Stimulated activated CD4-positive, alpha-beta T cell treated with anti-CD3 and anti-CD28 coated beads, Interleukin-1b, Interleukin-23, amount 100 ng/mL, for 48 hours (primary cell): Measurements from ENCODE around the gene TOP2B.

ENCODE experiments used
- DNase-seq: peaks from one replicate; pipeline ENCODE4 v3.0.0-alpha.2; 2020

The TOP2B gene

DNA sequence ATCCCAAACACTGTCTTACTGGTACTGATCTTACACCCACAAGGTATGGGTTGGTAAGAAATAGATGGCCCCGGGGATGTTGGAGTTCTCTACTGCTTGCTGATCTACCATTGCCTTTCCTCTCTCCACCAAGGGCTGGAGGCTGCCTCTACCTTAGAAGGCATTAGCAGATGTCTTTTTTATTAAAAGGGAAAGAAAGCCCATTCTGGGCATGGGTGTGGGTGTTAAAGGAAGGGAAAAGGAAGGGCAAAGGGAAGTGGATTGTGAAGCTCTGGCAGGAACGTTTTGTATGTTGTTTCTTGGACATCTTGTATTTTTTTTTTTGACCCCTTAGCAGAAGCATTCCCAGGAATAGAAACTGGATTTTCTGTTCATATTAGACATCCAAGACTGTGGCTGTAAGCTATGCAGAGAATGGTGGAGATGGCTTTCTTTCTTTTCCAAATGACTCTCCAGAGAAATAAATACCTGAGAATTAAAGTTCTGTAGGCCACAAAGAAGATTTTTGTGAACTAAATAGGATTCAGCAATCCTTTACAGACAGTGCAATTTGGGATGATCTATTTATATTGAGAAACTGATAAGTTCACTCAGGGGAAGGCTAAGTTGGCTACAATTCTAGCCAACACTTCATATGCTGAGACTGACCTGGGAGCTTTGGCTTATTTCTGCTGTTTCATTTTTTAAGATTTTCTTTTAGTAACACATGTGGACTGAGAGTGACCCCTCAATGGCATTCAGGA is 108.8 kb downstream of the TOP2B start:
- no peak for DNase-seq

DNA sequence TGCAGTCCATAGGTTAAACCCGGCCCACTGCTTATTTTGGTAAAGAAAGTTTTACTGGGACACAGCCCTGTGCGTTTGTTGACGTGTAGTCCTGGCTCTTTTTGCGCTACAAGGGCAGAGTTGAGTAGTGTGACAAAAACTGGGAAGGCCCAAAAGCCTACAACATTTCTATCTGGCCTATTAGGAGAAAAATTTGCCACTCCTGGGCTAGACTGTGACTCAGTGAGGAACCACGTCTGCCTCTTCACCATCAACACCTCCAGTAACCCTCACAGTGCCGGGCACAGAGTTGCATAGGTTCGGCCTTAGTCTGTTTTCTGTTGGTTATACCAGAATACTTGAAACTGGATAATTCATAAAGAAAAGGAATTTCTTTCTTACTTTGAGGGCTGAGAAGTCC is 110.3 kb downstream of the TOP2B start:
- no peak for DNase-seq

DNA sequence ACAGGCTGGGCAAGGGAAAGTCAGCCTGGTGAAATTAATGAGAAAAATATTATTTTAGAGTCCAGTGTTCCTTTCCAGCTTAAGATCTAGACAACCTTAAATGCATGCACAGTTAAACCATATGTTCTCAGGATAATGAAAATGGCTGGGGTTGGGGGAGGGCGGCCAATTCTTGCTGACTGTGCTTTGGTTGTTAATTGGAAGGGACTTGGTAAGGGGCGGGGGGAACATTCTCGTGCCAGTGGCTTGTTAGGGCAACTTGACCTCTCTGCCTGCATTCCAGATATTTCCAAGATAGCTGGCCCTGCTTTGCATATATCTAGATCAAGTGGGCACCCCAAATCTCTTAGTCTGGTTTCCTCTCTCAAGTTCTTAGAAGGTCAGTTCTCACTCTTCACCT is 112.5 kb downstream of the TOP2B start:
- no peak for DNase-seq

DNA sequence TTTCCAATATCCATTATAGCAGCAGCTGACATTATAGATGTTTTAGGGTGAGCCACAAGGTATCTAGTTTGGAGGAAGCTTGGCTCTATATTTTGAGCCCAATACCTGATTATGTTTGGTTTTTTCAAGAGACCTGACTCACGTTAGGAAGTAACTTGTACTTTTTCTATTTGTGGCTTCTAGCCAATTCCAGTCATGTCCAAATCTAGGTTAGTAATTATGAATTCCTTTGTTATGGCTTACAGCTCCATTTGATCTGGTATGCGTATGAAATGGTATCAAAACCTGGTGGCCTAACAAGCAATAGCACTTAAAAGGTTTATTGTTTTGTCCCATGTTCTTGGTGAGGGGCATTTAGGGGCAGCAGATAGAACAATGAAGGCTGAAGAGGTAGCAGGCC is 115.9 kb downstream of the TOP2B start:
- no peak for DNase-seq

DNA sequence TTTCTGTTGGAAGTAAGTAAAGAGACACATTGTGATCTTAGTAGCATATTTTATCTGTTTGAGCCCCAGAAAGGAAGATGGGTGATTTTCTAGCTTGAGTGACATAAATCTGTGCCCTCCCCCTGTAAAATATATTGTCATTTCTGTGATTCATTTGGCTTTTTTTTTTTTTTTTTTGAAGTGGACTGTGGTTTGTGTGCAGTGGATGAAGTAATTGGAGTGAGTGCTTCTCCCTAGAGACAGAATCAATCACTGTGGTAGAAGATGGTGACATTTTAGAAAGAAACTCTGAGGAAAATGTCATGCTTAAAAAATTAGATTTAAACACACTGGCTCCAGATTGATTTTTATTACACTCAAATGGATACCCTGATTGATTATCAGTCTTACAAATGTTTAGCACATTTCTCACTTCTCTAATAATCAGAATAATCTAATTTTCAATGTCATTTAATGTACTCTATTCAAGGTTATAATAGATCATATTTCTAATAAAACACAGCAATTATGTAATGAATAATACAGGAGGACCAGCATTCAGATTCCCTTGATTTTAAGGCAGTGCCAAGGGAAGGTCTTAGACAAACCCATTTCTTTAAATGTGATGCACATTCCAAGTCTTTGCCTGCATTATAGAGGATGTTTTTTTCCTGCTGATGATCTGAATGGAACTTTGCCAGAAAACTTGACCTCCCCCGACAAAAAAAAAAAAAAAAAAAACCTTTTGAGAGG is 116.6 kb downstream of the TOP2B start:
- no peak for DNase-seq
